Thyroid gland (tissue), 4 donors: ENCODE data around the gene MEIS3. TPM values are rescaled to one million over a fixed set of nuclear protein-coding genes. Genes with fewer than 3 reads are reported as not detected.
"Not testable (repeated sequence)": the region's sequence is repeated elsewhere in the genome, so short reads cannot be mapped to it uniquely, and the experiment has no call there.

Source experiments
- DNase-seq, 2 donors: peaks; one replicate each; pipeline ENCODE4 v3.0.0-alpha.2; 2019
- H3K27ac ChIP-seq, 3 donors: fragments of 200-600 bp; sonication (generic); 1 replicate in 2 of 3; 2 replicates in 1 of 3; pipeline ENCODE4 v1.5.1; 2016 to 2019; ENCODE audit warnings: mild to moderate bottlenecking in 1 of 3, moderate library complexity in 1 of 3
- H3K27me3 ChIP-seq: fragments of 200-600 bp; sonication (generic); one replicate; pipeline ENCODE4 v1.5.1; 2019
- H3K36me3 ChIP-seq, 2 donors: fragments of 200-600 bp; sonication (generic); one replicate each; pipeline ENCODE4 v1.5.1; 2016 to 2019
- H3K4me1 ChIP-seq, 2 donors: fragments of 200-600 bp; sonication (generic); one replicate each; pipeline ENCODE4 v1.5.1; 2017 to 2019
- H3K4me3 ChIP-seq, 3 donors: fragments of 200-600 bp; sonication (generic); replicated peaks in 1 of 3; 1 replicate in 2 of 3; 2 replicates in 1 of 3; pipeline ENCODE4 v1.5.1; 2016; ENCODE audit warnings: mild to moderate bottlenecking in 1 of 3
- H3K9me3 ChIP-seq: fragments of 200-600 bp; sonication (generic); one replicate; pipeline ENCODE4 v1.5.1; 2017
- CTCF ChIP-seq, 6 experiments: fragments of 200-600 bp in 3 of 6; fragments of 450-650 bp in 3 of 6; sonication (generic) in 3 of 6; IDR thresholded peaks; one replicate each; pipeline ENCODE4 v1.5.1; 2016 to 2019; ENCODE audit warnings: antibody characterized with exemption in 6 of 6, mild to moderate bottlenecking in 2 of 6, inconsistent platforms in 1 of 6, moderate library complexity in 1 of 6
- POLR2A ChIP-seq, 2 donors: fragments of 450-650 bp; IDR thresholded peaks; one replicate each; pipeline ENCODE4 v1.6.1; 2017; ENCODE audit warnings: antibody characterized with exemption in 2 of 2, mild to moderate bottlenecking in 2 of 2, moderate library complexity in 1 of 2
- WGBS, 2 donors: methylation state at CpG; one replicate each; pipeline ENCODE4 v1.1.5; 2017; 5-methylcytosine and 5-hydroxymethylcytosine counted together
- intact Hi-C: fragments of 100-400 bp; cut with DNase I; formaldehyde crosslinking; loops from one replicate; pipeline ENCODE4 v1.15.1; 2023
- total RNA-seq, 4 donors: library from RNA; depleted of rRNA; stranded (reverse); fragments of >200 nt; gene quantifications; one replicate each; pipeline ENCODE4 v1.2.3, GENCODE V29; 2016

Gene MEIS3
- total RNA-seq, 4 donors from 2014 or later = 3.6 to 15.3 (median 6.1) TPM

- TF ChIP-seq POLR2A (IDR thresholded peaks at IDR 0.05) (no peak), CTCF (IDR thresholded peaks at IDR 0.05) (no peak)
- H3K9me3 ChIP-seq = no peaks in the 10 kb centered on the region
- intact Hi-C loops = no loop called here
- H3K27me3 ChIP-seq = no peaks in the 10 kb centered on the region
- peaks cover 26 to 34% of the 10 kb centered on the region in 2 donors for H3K36me3 ChIP-seq
- WGBS, 2 donors = 89% methylated on average over 6 to 10 of the region's 10 CpGs
- H3K4me1 ChIP-seq = peaks cover 0 to 7% of the 10 kb centered on the region in 2 donors
- no peak for DNase-seq
- H3K27ac ChIP-seq = no peak overlapping the region
- H3K4me3 ChIP-seq = no peak overlapping the region
Observed at GRCh38 chr19:47370045-47370611, 49.2 kb downstream of the MEIS3 start.

- peaks cover 34 to 51% of the 10 kb centered on the region in 2 donors for H3K36me3 ChIP-seq
- 96 to 98% methylated on average over 10 of the region's 10 CpGs for WGBS, 2 donors
- H3K4me1 ChIP-seq, H3K9me3 ChIP-seq, H3K4me3 ChIP-seq, DNase-seq, intact Hi-C loops, H3K27me3 ChIP-seq, H3K27ac ChIP-seq: not testable (repeated sequence)
Observed at GRCh38 chr19:47365455-47365854, 53.9 kb downstream of the MEIS3 start.

- no peaks in the 10 kb centered on the region for H3K9me3 ChIP-seq
- peaks cover 49 to 60% of the 10 kb centered on the region in 2 donors for H3K36me3 ChIP-seq
- TF ChIP-seq POLR2A (IDR thresholded peaks at IDR 0.05) = no peak
- no peak for TF ChIP-seq CTCF (IDR thresholded peaks at IDR 0.05)
- H3K27me3 ChIP-seq = no peaks in the 10 kb centered on the region
- 85 to 92% methylated on average over 13 of the region's 13 CpGs for WGBS, 2 donors
- H3K4me1 ChIP-seq = peaks cover 0 to 4% of the 10 kb centered on the region in 2 donors
- H3K4me3 ChIP-seq = no peak overlapping the region
- H3K27ac ChIP-seq = no peak overlapping the region
- no peak for DNase-seq
- intact Hi-C loops = no loop called here
Observed at GRCh38 chr19:47363758-47364531, 55.4 kb downstream of the MEIS3 start.

GRCh38 chr19:47362321-47362720, 57.0 kb downstream of the MEIS3 start:
- DNase-seq = no peak

GRCh38 chr19:47358936-47359335, 60.4 kb downstream of the MEIS3 start:
- no peak for DNase-seq
- H3K4me3 ChIP-seq = no peak overlapping the region
- H3K27ac ChIP-seq = no peak overlapping the region
- H3K36me3 ChIP-seq = peaks cover 76 to 89% of the 10 kb centered on the region in 2 donors
- WGBS, 2 donors = 96 to 98% methylated on average over 6 of the region's 6 CpGs
- intact Hi-C loops = no loop called here
- no peak for TF ChIP-seq CTCF (IDR thresholded peaks at IDR 0.05)
- TF ChIP-seq POLR2A (IDR thresholded peaks at IDR 0.05) = no peak
- H3K27me3 ChIP-seq = no peaks in the 10 kb centered on the region
- no peaks in the 10 kb centered on the region for H3K9me3 ChIP-seq
- H3K4me1 ChIP-seq = no peaks in the 10 kb centered on the region

More at GRCh38 chr19:47362321-47362720, 57.0 kb downstream of the MEIS3 start:
- Histone ChIP-seq H3K27ac (no peak overlapping the region), H3K4me1 (no peaks in the 10 kb centered on the region), H3K36me3 (peaks cover 66 to 76% of the 10 kb centered on the region in 2 donors), H3K9me3 (no peaks in the 10 kb centered on the region), H3K27me3 (no peaks in the 10 kb centered on the region), H3K4me3 (no peak overlapping the region)
- intact Hi-C loops = no loop called here
- 94 to 96% methylated on average over 21 of the region's 21 CpGs for WGBS, 2 donors
- TF ChIP-seq CTCF (IDR thresholded peaks at IDR 0.05) = no peak
- no peak for TF ChIP-seq POLR2A (IDR thresholded peaks at IDR 0.05)
